HL-60/S4 treated with phorbol 12-myristate 13-acetate at 8.2 ng/mL for 4 days and 3 days (cell line): ENCODE data around the gene MAPK12.

ENCODE experiments used
- in situ Hi-C: fragments of 300-500 bp; cut with MboI; formaldehyde crosslinking; loops from 2 replicates; pipeline ENCODE4 v1.15.0; 2022; ENCODE audit warnings: low sequenced_read_pairs

Gene MAPK12

GRCh38 chr22:50253046-50253915, 8.2 kb downstream of the MAPK12 start:
- in situ Hi-C loops: no loop called here

GRCh38 chr22:50252082-50253045, 9.1 kb downstream of the MAPK12 start:
- in situ Hi-C loops: no loop called here

GRCh38 chr22:50251477-50252081, 9.9 kb downstream of the MAPK12 start:
- in situ Hi-C loops: no loop called here

GRCh38 chr22:50250555-50251476, 10.7 kb downstream of the MAPK12 start, which contains the start of gene HDAC10:
Gene HDAC10, minus strand, starts transcription at chr22:50251265. Its CDS starts 233 bp downstream, at chr22:50251032.
- in situ Hi-C loops: no loop called here

- in situ Hi-C loops: no loop called here
Observed at GRCh38 chr22:50250249-50250554, 11.3 kb downstream of the MAPK12 start.

GRCh38 chr22:50249341-50250248, 11.9 kb downstream of the MAPK12 start:
- in situ Hi-C loops: no loop called here

- in situ Hi-C loops: no loop called here
Observed at GRCh38 chr22:50248196-50249081, 13.0 kb downstream of the MAPK12 start.

- in situ Hi-C loops: no loop called here
Observed at GRCh38 chr22:50247748-50248147, 13.7 kb downstream of the MAPK12 start.

GRCh38 chr22:50246242-50247175, 15.0 kb downstream of the MAPK12 start:
- in situ Hi-C loops: no loop called here

- in situ Hi-C loops: no loop called here
Observed at GRCh38 chr22:50245214-50246072, 16.0 kb downstream of the MAPK12 start.

GRCh38 chr22:50244420-50245213, 16.9 kb downstream of the MAPK12 start, which contains the start of gene TUBGCP6:
Gene TUBGCP6, minus strand, starts transcription at chr22:50245023. Its CDS starts 564 bp downstream, at chr22:50244459.
- in situ Hi-C loops: no loop called here

GRCh38 chr22:50243685-50244419, 17.6 kb downstream of the MAPK12 start:
- in situ Hi-C loops: no loop called here

- in situ Hi-C loops: no loop called here
Observed at GRCh38 chr22:50242406-50242949, 19.0 kb downstream of the MAPK12 start.

- in situ Hi-C loops: no loop called here
Observed at GRCh38 chr22:50238755-50239154, 22.7 kb downstream of the MAPK12 start.
